HG02798 (cell line): ENCODE data around the gene CD3G.
A peak's percentile ranks its signal among the peaks of the same experiment; 100 is the strongest.

ENCODE experiments used
- ATAC-seq: cut with Tn5 transposase; IDR thresholded peaks from one replicate; pipeline ENCODE4 v1.9.1; 2021; ENCODE audit warnings: mild to moderate bottlenecking; ENCODE audit not compliant: unreplicated experiment, poor library complexity

CD3G gene

GRCh38 chr11:118321386-118322082, 22.6 kb upstream of the CD3G start:
- ATAC-seq: no peak

GRCh38 chr11:118322721-118323120, 21.4 kb upstream of the CD3G start:
- ATAC-seq: no peak

DNA sequence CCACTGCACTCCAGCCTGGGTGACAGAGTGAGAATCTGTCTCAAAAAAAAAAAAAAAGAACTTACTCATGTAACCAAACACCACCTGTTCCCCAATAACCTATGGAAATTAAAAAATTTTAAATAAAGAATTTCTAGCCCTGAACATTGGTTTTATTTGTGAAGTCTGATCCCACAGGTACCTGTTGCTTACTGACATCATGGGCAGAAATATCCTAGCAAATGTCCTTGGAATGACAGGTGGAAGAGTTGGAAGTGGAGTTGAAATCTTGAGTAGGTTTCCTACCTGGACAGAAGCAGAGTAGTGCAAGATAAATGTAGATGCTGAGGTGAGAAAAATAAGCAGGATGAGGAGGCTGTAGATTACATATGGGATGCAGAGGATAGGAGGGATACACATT, 18.9 kb upstream of the CD3G start:
- no peak for ATAC-seq

GRCh38 chr11:118328745-118329144, 15.4 kb upstream of the CD3G start:
- no peak for ATAC-seq

DNA sequence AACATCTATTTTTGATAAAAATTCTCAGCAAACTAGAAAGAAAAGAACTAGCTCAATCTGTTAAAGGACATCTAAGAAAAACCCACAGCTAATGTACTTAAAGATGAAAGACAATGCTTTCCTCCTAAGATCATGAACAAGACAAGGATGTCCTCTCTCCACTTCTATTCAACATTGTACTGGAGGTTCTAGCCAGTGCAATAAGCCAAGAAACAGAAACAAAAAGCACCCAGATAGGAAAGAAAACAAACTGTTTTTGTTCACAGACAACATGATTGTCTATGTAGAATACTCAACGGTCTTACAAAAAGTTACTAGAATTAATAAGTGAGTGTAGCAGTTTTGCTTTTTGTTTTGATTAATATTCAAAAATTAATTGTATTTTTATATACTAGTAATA, 9.4 kb upstream of the CD3G start:
- no peak for ATAC-seq

DNA sequence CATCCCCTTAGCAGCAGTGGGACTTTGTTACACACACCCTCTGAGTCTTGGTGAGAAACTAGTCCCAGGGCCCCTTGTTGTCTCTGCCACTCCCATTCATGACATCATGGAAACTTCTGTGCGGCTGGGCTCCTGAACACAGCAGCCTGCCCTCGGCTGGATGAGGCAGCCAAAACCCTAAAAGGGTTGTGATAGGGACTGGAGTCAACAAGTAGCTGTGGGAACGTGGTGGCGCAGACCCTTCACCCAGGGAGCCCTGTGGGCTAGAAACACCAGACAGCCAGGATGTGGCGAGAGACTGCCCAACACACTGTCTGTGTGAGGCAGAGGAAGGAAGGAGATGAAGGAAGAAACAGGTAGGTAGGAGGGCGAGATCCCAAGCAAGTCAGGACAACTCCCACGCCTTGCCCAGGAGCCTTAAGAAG, 5.5 kb upstream of the CD3G start:
- ATAC-seq: no peak

DNA sequence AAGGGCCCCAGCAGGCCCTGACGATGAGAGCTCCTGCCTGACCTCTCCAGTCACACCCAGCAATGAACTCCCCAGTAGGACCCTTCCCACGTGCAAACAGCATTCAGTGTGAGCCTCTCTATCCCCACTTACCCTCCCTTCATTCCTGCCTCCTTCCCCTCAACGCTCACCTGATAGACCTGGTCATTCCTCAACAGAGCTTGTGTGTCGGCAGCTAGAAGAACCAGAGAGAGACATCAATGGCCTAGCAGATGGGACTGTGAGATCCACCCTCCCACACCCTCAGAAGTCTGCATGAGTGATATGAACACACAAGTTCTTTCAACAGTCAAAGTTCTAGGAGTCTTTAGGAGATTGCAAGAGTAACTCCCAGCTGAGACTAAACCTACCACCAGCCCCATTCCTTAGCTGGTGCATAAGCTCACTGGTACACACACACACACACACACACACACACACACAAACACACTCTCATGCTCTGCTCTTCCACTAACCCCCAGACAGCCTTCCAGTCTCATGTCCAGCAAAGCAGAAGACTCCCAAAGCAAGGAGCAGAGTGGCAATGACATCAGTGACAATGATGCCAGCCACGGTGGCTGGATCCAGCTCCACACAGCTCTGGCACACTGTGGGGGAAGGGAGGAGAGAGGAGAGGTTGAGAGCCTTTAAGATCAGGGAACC, 4.7 kb upstream of the CD3G start:
- no peak for ATAC-seq

DNA sequence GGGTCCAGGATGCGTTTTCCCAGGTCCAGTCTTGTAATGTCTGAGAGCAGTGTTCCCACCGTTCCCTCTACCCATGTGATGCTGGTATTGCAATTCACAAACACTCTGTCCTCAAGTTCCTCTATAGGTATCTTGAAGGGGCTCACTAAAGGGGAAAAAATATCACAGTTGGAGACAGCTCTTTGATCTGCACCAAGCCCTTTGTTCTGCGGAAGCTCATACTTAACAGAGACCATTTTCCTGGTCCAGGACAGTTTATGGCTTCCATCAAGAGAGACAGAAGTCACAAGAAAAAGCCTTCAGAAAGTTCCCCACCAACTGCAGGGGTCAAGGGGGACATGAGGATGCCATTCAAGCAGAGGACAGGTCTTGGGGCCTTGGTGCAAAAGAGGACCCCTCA, 3.7 kb upstream of the CD3G start:
- no peak for ATAC-seq

DNA sequence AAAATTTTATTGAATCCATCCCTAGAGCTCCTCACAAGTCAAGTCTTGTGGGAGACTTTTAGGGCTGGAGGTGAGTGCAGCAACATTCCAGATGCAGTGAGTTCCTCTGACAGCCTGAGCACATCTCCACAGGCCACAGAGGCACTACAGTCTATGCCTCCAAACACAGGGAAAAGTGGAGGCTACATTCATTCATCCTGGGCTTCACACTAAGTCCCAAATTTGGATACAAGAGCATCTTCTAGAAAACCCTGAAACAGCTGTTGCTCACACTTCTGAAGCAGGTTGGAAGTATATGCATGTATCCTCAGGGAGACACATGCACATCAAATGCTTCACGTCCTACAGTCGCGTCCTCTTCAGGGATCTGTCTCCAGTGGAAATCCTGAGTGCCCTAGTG, 2.9 kb upstream of the CD3G start:
- no peak for ATAC-seq

- ATAC-seq: no peak
Observed at GRCh38 chr11:118341815-118342489, 2.2 kb upstream of the CD3G start.

DNA sequence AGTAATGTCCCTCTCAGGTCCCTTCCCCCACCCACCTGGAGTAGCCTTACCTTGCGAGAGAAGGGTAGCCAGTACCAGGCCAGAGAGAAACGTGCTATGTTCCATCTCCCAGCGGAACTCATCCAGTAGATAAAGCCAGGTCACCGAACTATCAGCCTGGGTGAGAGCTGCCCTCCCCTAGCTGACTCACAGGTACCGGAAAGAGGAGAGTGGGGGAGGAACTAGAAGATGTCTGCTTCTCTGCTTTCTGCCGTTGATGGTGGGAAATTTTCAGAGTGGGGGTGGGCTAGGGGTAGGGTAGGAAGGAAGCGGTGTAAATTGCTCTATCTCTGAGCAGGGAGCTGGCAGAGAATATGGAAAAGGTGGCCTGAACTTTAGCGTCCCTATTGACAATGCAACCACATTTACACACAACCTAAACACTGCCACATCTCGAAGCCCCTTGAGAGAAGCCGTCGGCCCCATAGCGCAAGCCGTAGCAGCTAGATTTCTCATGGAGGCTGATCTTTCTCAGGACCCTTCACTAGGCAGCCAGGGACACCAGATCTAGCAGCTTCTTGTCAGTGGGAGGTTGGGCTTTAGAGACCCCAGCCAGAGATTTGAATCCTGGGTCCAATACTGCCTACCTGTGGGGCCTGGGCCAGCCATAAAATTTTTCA, 1.5 kb upstream of the CD3G start, which contains the start of gene CD3D:
Gene CD3D (minus strand): TSS at position 203 of the 659 bp plus-strand sequence. CDS start 98 bp downstream, at position 105.
- no peak for ATAC-seq

GRCh38 chr11:118343248-118343647, 896 bp upstream of the CD3G start:
- no peak for ATAC-seq

DNA sequence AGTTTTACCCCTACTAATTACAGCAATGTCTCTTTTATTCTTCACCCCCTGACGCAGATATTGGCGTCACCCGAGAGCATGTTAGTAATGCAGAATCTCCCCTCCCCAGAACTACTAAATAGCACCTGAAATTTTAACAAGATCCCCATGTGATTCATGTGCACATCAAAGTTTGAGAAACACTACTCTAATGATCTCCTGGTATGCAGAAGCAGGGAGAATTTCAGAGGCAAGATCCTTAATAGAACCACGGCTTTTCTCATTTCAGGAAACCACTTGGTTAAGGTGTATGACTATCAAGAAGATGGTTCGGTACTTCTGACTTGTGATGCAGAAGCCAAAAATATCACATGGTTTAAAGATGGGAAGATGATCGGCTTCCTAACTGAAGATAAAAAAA, 5.3 kb downstream of the CD3G start:
- no peak for ATAC-seq

DNA sequence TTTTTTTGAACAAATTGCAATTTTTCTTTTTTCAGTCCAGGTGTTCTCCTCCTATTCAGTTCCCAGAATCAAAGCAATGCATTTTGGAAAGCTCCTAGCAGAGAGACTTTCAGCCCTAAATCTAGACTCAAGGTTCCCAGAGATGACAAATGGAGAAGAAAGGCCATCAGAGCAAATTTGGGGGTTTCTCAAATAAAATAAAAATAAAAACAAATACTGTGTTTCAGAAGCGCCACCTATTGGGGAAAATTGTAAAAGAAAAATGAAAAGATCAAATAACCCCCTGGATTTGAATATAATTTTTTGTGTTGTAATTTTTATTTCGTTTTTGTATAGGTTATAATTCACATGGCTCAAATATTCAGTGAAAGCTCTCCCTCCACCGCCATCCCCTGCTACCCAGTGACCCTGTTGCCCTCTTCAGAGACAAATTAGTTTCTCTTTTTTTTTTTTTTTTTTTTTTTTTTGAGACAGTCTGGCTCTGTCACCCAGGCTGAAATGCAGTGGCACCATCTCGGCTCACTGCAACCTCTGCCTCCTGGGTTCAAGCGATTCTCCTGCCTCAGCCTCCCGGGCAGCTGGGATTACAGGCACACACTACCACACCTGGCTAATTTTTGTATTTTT, 9.1 kb downstream of the CD3G start:
- no peak for ATAC-seq

DNA sequence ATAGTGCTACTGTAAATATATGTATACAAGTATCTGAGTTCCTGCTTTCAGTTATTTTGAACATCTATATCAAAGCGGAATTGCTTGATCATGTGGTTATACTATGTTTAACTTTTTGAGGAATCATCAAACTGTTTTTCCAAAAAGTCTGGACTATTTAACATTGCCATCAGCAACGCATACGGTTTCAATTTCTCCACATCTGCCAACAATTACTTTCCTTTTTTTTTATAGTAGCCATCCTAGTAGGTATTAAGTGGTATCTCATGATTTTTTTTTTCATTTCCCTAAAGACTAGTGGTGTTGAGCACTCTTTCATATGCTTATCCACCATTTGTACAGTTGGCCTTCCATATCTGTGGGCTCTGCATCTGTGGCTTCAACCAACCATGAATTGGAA, 13.9 kb downstream of the CD3G start:
- no peak for ATAC-seq

- peak; percentile 98 for ATAC-seq
Observed at GRCh38 chr11:118359295-118359958, 15.3 kb downstream of the CD3G start, which contains the start of gene UBE4A. UBE4A (plus strand) TSS chr11:118359600; CDS start chr11:118365081, 5,481 bp downstream.

DNA sequence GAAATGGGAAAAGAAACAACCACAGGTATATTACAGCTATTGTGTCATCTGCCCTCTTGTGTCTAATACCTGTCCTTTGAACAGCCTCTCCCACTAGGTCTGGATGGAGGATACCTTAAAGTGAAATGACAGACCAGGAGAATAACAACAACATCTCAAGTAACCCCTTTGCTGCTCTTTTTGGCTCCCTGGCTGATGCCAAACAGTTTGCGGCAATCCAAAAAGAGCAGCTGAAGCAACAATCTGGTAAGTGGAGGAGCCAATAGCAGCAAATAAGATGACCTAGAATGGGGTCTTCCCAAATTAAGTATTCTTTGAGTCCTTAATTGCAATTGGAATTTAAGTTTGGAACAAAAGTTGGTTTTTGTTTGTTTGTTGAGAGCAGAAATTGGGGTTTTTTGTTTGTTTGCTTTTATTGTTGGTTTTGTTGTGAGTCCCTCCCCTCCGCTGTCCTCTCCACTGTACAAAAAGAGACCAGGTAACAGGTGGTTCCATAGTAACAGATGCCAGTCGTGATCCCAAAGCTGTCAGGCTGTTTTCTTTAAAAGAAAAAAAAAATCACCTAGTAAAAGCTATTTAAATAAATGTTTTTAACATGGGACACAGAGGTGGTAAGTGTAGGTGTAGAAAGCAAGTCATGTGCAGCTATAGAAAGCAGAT, 20.9 kb downstream of the CD3G start:
- ATAC-seq: no peak

- ATAC-seq: no peak
Observed at GRCh38 chr11:118366287-118366686, 22.1 kb downstream of the CD3G start.

- no peak for ATAC-seq
Observed at GRCh38 chr11:118370774-118371173, 26.6 kb downstream of the CD3G start.
